IPS-NIHi7 (cell line): ENCODE measurements around the gene MAP1LC3B2.

Experiments
- DNase-seq: peaks from one replicate; pipeline ENCODE4 v3.0.0; 2012; ENCODE audit warnings: mixed read lengths; ENCODE audit errors: extremely low spot score

MAP1LC3B2 gene

GRCh38 chr12:116538076-116538591, 21.0 kb upstream of the MAP1LC3B2 start:
- no peak for DNase-seq

DNA sequence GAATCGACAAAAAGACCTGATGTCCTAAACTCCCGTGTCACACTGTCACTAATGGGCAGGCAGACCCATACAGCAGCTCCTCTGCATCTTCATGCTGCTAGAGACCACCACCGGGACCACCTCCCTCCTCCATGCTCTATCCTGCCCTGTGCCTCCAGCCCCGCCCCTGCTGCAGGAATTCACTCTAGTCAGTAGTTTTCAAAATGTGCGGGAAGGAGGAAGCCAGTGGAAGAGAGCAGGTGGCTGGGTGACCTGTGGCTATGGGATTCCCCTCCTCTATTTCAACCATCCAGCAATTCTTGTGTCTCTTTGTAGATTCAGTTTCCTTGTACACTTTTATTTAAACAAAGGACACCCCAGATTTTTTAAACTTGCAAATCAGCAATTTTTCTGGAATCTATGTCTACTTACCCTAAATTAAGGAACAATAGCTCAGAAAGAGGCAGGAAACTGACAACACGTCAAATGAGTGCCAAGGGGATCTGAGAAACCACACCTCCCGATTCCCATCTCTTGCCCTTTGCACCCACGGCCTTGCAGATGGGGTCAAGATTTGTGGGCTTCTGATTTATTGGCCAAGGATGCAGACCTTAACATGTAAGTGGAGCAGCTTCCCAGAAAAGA, 20.4 kb upstream of the MAP1LC3B2 start:
- no peak for DNase-seq

DNA sequence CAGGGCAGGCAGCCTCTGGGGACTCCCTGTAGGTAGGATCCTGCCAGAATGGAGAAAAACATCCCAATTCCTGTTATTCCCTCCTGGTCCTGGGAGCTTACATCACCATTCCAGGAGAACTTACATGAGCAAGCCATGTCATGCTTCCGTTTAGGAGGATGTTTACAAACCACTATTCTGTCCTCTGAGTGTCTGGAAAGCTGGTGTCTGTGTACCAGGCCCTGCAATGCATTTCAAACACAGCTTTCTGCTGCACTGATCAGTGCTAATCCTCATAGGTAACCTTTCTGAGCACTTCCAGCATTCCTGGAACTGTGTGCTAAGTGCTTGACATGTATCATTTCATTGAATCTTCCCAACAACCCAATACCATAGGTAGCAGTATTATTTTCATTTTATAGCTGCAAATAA, 19.8 kb upstream of the MAP1LC3B2 start:
- no peak for DNase-seq

GRCh38 chr12:116539905-116540482, 19.2 kb upstream of the MAP1LC3B2 start:
- no peak for DNase-seq

- DNase-seq = no peak
Observed at GRCh38 chr12:116540622-116541152, 18.5 kb upstream of the MAP1LC3B2 start.

- DNase-seq = no peak
Observed at GRCh38 chr12:116541547-116542344, 17.4 kb upstream of the MAP1LC3B2 start.

- DNase-seq = no peak
Observed at GRCh38 chr12:116542345-116542956, 16.7 kb upstream of the MAP1LC3B2 start.

GRCh38 chr12:116544656-116545055, 14.5 kb upstream of the MAP1LC3B2 start:
- no peak for DNase-seq

- DNase-seq = no peak
Observed at GRCh38 chr12:116545144-116545543, 14.0 kb upstream of the MAP1LC3B2 start.

GRCh38 chr12:116545936-116546335, 13.2 kb upstream of the MAP1LC3B2 start:
- no peak for DNase-seq

DNA sequence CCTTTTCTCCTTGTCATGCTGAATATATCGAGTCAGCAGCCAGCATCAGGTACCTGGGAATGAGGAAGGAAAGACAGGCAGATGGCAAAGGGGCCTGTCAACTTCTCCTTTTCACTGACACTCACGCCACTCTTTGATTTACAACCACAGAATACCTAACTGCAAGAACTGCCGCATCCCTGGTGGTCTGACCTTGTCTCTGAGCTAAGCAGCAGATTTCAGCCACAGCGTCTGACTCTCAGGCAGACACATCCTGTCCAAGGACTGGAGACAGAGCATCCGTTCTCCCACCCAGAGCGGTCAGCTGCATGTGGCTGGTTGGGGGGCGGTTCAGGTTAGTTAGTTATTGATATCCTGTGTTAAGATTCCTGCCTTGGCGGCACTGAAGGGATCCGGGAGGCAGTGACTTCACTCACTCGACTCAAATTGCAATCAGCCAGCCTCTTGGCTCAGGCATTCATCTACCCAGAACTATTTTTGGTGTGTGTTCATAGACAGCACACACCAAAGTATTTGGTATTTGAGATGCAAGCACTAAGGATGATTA, 11.2 kb upstream of the MAP1LC3B2 start:
- no peak for DNase-seq

DNA sequence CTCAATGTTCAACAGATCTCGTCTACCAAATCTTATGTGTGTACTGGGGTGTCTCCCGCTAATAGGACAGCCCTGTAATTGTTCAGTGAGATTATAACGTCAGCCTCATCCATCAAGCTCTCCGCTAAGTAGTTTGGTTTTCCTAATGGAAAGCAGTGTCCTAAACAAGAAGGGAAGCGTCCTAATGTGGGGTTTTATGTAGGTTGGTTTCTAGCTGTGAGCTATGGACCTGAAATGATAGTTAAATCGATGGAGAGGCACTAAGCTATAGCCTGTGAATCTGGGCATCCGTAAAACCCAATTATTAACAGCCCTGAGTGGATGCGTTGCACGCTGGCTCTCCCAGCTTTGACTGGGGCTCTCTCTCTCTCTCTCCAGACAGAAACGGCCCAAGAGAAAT, 9.2 kb upstream of the MAP1LC3B2 start:
- no peak for DNase-seq

GRCh38 chr12:116551151-116551550, 8.0 kb upstream of the MAP1LC3B2 start:
- no peak for DNase-seq

DNA sequence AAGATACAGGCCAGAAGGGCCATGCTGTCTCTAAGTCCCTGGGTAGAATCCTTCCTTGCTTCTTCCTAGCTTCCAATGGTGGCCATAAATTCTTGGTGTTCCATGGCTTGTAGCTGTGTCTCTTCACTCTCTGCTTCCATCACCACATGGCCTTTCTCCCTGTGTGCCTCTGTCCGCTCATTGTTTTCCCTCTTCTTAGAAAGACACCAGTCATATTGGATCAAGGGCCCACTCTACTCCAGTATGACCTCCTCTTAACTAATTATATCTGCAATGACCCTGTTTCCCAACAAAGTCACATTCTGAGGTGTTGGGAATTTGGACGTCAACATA, 7.6 kb upstream of the MAP1LC3B2 start:
- DNase-seq = no peak

GRCh38 chr12:116551952-116552772, 7.0 kb upstream of the MAP1LC3B2 start:
- DNase-seq = no peak

DNA sequence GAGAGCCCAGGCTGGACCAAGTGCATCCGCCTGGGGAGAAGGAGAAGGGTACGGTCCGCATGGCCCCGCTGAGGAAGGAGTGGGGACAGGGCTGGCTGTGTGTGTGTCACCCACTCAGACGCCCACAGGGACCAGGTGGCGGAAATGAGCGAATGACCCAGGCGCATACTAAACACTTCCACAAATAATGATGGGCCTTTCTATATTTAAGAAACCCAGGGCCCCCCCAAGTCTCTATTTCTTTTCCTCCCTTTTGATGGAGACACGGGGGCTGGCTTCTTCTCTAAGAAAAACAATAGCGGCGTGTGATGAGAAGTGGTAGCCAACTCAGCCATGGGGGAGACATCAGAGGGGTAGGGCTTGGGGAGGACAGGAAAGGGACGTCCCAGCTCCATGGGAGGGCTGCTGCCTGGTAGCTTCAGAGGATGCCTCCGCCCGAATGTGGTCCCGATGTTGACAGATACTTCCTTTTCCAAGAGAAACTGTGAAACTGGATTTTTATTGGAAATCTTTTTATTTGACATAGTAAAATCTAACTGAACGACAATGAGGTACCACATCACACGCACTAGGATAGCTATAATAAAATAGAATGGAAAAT, 6.3 kb upstream of the MAP1LC3B2 start:
- DNase-seq = no peak

GRCh38 chr12:116556356-116556952, 2.7 kb upstream of the MAP1LC3B2 start:
- DNase-seq = no peak

DNA sequence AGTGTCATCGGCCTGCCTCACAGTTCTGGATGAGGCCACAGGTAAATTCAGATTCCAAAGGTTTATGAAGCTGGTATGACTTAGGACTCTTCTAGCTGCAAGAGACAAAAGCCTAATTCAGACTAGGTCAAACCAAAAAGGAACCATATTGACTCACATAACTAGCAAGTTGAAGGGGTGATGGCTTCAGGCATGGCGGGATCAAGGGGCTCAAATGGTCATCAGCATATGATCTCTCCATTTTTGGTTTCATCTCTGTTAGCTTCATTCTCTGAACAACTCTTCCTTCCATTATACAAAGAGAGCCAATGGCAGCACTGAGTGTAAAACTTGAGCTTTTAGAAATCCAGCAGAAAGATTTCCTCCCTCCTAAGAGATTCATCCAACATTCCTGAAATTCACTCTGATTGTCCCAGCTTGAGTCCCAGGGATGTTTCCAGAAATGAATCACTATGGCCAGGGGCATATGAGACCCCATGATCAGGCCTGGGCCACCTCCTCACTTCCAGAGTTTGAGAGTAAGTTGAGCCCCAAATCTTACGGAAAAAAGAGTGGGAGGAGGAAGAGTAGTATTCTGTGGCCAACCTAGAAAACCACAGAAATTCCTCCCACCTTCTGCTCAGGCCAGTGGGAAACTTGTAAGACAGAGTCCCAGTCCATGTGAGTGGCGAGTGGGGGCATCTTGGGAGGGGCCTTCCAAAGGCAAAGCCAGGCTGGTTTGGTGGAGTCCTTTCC, 2.0 kb upstream of the MAP1LC3B2 start:
- DNase-seq = no peak
